ENCODE measurements around the gene TTLL3. TPM values are rescaled to one million over a fixed set of nuclear protein-coding genes. Genes with fewer than 3 reads are reported as not detected.

Gene TTLL3
- total RNA-seq, 1 experiment from 2014 or later = 10.3 TPM

DNA sequence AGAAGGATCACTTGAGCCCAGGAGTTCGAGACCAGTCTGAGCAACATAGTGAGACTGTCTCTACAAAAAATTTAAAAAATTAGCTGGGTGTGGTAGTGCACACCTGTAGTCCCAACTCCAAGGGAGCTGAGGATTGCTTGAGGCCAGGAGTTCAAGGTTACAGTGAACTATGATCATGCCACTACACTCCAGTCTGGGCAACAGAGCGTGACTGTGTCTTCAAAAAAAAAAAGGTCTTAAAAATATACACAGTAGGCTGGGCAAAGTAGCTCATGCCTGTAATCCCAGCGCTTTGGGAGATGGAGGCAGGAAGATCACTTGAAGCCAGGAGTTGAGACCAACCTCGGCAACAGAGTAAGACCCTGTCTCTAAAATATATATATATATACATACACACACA is 29.2 kb upstream of the TTLL3 start:
- no peak overlapping the region for H3K4me3 ChIP-seq (ENCODE audit: low read depth, low read length)
- H3K36me3 Mint-ChIP-seq (ENCODE audit: insufficient read depth, unreplicated experiment) = peaks cover 21% of the 10 kb centered on the region
- H3K36me3 ChIP-seq (ENCODE audit: control insufficient read depth, insufficient read depth, low read length) = no peaks in the 10 kb centered on the region; the same call in 1 of the 2 replicates
- no TSS peak for BruUV-seq (replicated peaks)
- H3K27me3 Mint-ChIP-seq (ENCODE audit: insufficient read depth, unreplicated experiment) = no peaks in the 10 kb centered on the region
- H3K9me3 ChIP-seq = no peaks in the 10 kb centered on the region
- H3K4me1 ChIP-seq = no peaks in the 10 kb centered on the region
- H3K27me3 ChIP-seq (replicated peaks; ENCODE audit: control insufficient read depth, insufficient read depth, low read length) = no peaks in the 10 kb centered on the region
- no peak overlapping the region for H3K27ac Mint-ChIP-seq (ENCODE audit: unreplicated experiment)
- no peak overlapping the region for H3K4me3 Mint-ChIP-seq (ENCODE audit: unreplicated experiment)
- no peak for DNase-seq
- no peaks in the 10 kb centered on the region for H3K4me1 Mint-ChIP-seq (ENCODE audit: low read depth, unreplicated experiment)
- intact Hi-C loops (cut with micrococcal nuclease; ENCODE audit: unreplicated experiment) = no loop called here
- no peaks in the 10 kb centered on the region for H3K9me3 Mint-ChIP-seq (ENCODE audit: unreplicated experiment)
- CTCF ChIA-PET = no interaction called here
- TF ChIP-seq, protein P1, sequence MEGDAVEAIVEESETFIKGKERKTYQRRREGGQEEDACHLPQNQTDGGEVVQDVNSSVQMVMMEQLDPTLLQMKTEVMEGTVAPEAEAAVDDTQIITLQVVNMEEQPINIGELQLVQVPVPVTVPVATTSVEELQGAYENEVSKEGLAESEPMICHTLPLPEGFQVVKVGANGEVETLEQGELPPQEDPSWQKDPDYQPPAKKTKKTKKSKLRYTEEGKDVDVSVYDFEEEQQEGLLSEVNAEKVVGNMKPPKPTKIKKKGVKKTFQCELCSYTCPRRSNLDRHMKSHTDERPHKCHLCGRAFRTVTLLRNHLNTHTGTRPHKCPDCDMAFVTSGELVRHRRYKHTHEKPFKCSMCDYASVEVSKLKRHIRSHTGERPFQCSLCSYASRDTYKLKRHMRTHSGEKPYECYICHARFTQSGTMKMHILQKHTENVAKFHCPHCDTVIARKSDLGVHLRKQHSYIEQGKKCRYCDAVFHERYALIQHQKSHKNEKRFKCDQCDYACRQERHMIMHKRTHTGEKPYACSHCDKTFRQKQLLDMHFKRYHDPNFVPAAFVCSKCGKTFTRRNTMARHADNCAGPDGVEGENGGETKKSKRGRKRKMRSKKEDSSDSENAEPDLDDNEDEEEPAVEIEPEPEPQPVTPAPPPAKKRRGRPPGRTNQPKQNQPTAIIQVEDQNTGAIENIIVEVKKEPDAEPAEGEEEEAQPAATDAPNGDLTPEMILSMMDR (IDR thresholded peaks at IDR 0.05; ENCODE audit: insufficient read depth in 1 of 2, low read depth in 1 of 2, low read length in 1 of 2, severe bottlenecking in 1 of 2, unreplicated experiment in 1 of 2) = no peak
- POLR2A ChIA-PET = no interaction called here

DNA sequence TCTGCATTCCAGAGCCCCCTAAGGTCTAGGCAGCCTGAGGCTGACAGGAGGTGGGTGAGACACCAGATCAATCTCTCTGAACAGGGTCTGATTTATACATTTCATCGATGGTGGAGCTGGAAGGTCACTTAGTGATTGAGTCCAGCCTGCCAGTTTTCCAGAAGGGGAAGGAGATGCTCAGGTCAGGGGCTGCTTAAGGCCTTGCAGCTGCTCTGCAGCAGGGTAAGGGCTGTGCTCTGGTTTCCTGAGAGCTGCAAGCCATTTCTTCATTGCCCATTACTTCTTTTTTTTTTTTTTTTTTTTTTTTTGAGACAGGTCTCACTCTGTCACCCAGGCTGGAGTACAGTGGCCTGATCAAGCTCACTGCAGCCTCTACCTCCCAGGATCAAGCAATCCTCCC is 28.5 kb upstream of the TTLL3 start:
- Mint-ChIP-seq H3K27me3 (ENCODE audit: insufficient read depth, unreplicated experiment) (no peaks in the 10 kb centered on the region), H3K36me3 (ENCODE audit: insufficient read depth, unreplicated experiment) (peaks cover 26% of the 10 kb centered on the region), H3K4me3 (ENCODE audit: unreplicated experiment) (no peak overlapping the region), H3K27ac (ENCODE audit: unreplicated experiment) (no peak overlapping the region), H3K4me1 (ENCODE audit: low read depth, unreplicated experiment) (no peaks in the 10 kb centered on the region), H3K9me3 (ENCODE audit: unreplicated experiment) (no peaks in the 10 kb centered on the region)
- ChIA-PET CTCF (interaction anchor here (0.6 to 2.4 kb wide), 2 partner anchors 12 to 186 kb away, joined by 3 to 5 read pairs; partner anchors contain the start of gene ARPC4), POLR2A (interaction anchor here (0.7 kb wide), 1 partner anchor 220 kb away, joined by 7 read pairs; no protein-coding TSS in a partner anchor)
- H3K9me3 ChIP-seq = no peaks in the 10 kb centered on the region
- no peaks in the 10 kb centered on the region; the same call in 1 of the 2 replicates for H3K36me3 ChIP-seq (ENCODE audit: control insufficient read depth, insufficient read depth, low read length)
- H3K4me1 ChIP-seq = no peaks in the 10 kb centered on the region
- intact Hi-C loops (cut with micrococcal nuclease; ENCODE audit: unreplicated experiment) = no loop called here
- DNase-seq = no peak
- TF ChIP-seq, protein P1 (IDR thresholded peaks at IDR 0.05; ENCODE audit: insufficient read depth in 1 of 2, low read depth in 1 of 2, low read length in 1 of 2, severe bottlenecking in 1 of 2, unreplicated experiment in 1 of 2) = no peak
- no peaks in the 10 kb centered on the region for H3K27me3 ChIP-seq (replicated peaks; ENCODE audit: control insufficient read depth, insufficient read depth, low read length)
- BruUV-seq (replicated peaks) = no TSS peak
- H3K4me3 ChIP-seq (ENCODE audit: low read depth, low read length) = no peak overlapping the region

DNA sequence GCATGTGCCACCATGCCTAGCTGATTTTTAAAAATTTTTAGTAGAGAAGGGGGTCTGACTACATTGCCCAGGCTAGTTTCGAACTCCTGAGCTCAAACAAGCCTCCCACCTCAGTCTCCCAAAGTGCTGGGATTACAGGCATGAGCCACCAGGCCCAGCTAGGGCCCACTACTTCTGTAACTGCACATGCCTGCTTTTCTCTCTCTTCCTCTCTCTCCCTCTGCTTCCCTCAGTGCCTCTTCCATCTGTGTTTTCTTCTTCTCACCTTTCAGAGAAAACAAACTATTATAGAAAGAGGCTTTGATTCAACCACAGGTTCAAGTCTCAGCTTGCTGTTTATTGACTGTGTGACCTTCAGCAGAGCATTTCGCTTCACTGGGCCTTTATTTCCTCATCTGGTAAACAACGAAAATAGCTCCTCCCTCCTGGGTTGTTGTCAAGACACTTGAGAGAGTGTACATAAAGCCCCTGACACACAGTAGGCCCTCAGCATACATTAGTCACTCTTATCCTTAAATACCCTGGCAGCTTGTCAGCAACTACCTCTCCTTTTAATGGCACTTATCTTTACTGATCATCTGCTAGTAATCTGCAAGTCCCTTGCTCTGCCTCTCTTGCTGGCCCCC is 28.0 kb upstream of the TTLL3 start:
- H3K9me3 Mint-ChIP-seq (ENCODE audit: unreplicated experiment) = no peaks in the 10 kb centered on the region
- no peak overlapping the region for H3K27ac Mint-ChIP-seq (ENCODE audit: unreplicated experiment)
- H3K4me3 ChIP-seq (ENCODE audit: low read depth, low read length) = no peak overlapping the region
- H3K9me3 ChIP-seq = no peaks in the 10 kb centered on the region
- H3K27me3 ChIP-seq (replicated peaks; ENCODE audit: control insufficient read depth, insufficient read depth, low read length) = no peaks in the 10 kb centered on the region
- CTCF ChIA-PET = interaction anchor here (0.6 to 2.4 kb wide), 4 partner anchors 11 to 186 kb away, joined by 3 to 9 read pairs (median 4); partner anchors contain the start of gene ARPC4
- POLR2A ChIA-PET = interaction anchor here (0.7 to 1.1 kb wide), 2 partner anchors 11 to 221 kb away, joined by 5 to 7 read pairs; partner anchors contain the start of genes ARPC4 and TADA3
- TF ChIP-seq, protein P1 (IDR thresholded peaks at IDR 0.05; ENCODE audit: insufficient read depth in 1 of 2, low read depth in 1 of 2, low read length in 1 of 2, severe bottlenecking in 1 of 2, unreplicated experiment in 1 of 2) = no peak
- H3K36me3 Mint-ChIP-seq (ENCODE audit: insufficient read depth, unreplicated experiment) = peaks cover 32% of the 10 kb centered on the region
- intact Hi-C loops (cut with micrococcal nuclease; ENCODE audit: unreplicated experiment) = no loop called here
- no peaks in the 10 kb centered on the region for H3K4me1 Mint-ChIP-seq (ENCODE audit: low read depth, unreplicated experiment)
- no peaks in the 10 kb centered on the region for H3K4me1 ChIP-seq
- no peaks in the 10 kb centered on the region; the same call in none of the 2 replicates for H3K36me3 ChIP-seq (ENCODE audit: control insufficient read depth, insufficient read depth, low read length)
- no peak for DNase-seq
- BruUV-seq (replicated peaks) = no TSS peak
- H3K27me3 Mint-ChIP-seq (ENCODE audit: insufficient read depth, unreplicated experiment) = no peaks in the 10 kb centered on the region
- H3K4me3 Mint-ChIP-seq (ENCODE audit: unreplicated experiment) = no peak overlapping the region

Measured in Caco-2 (cell line).